Measurements from ENCODE around the gene POLQ. TPM values are rescaled to one million over a fixed set of nuclear protein-coding genes. Genes with fewer than 3 reads are reported as not detected.

POLQ gene
- total and polyA plus RNA-seq, 4 donors, result 0.10 to 13.2 (median 0.22) TPM

- H3K4me3 ChIP-seq (ENCODE audit: low read depth in 1 of 3, low read length in 3 of 3), result no peak overlapping the region
- no peaks in the 10 kb centered on the region for H3K9me3 ChIP-seq (ENCODE audit: control insufficient read depth in 4 of 4, low read length in 3 of 4)
- H3K4me1 ChIP-seq (ENCODE audit: control insufficient read depth in 4 of 4, insufficient read depth in 4 of 4, low read length in 3 of 4), result no peaks in the 10 kb centered on the region
- no peak overlapping the region for H3K9ac ChIP-seq (ENCODE audit: low read depth in 1 of 2, low read length in 2 of 2)
- 95% methylated on average over 5 of the region's 5 CpGs for WGBS
- H3K27me3 ChIP-seq (ENCODE audit: control insufficient read depth in 4 of 4, insufficient read depth in 4 of 4, low read length in 3 of 4), result no peaks in the 10 kb centered on the region
- H3K36me3 ChIP-seq (ENCODE audit: control insufficient read depth in 4 of 4, insufficient read depth in 3 of 4, low read depth in 1 of 4, low read length in 3 of 4), result no peaks in the 10 kb centered on the region
- DNase-seq (ENCODE audit: low spot score), result no peak
- no peak overlapping the region for H3K27ac ChIP-seq (ENCODE audit: low read depth in 1 of 2, low read length in 2 of 2)
- TF ChIP-seq ATF3 (IDR thresholded peaks at IDR 0.05) (no peak), REST (IDR thresholded peaks at IDR 0.05) (no peak), JUND (IDR thresholded peaks at IDR 0.05) (no peak)
Observed at GRCh38 chr3:121557426-121557934, 11.7 kb upstream of the POLQ start.

GRCh38 chr3:121552797-121553196, 7.0 kb upstream of the POLQ start:
- no peaks in the 10 kb centered on the region for H3K9me3 ChIP-seq (ENCODE audit: control insufficient read depth in 4 of 4, low read length in 3 of 4)

More at GRCh38 chr3:121552797-121553196, 7.0 kb upstream of the POLQ start:
- WGBS, result 88% methylated on average over 3 of the region's 3 CpGs
- H3K36me3 ChIP-seq (ENCODE audit: control insufficient read depth in 4 of 4, insufficient read depth in 3 of 4, low read depth in 1 of 4, low read length in 3 of 4), result no peaks in the 10 kb centered on the region
- no peak overlapping the region for H3K9ac ChIP-seq (ENCODE audit: low read depth in 1 of 2, low read length in 2 of 2)
- H3K4me1 ChIP-seq (ENCODE audit: control insufficient read depth in 4 of 4, insufficient read depth in 4 of 4, low read length in 3 of 4), result no peaks in the 10 kb centered on the region
- H3K27me3 ChIP-seq (ENCODE audit: control insufficient read depth in 4 of 4, insufficient read depth in 4 of 4, low read length in 3 of 4), result no peaks in the 10 kb centered on the region
- TF ChIP-seq FOXA2 (IDR thresholded peaks at IDR 0.05), result no peak
- no peak for TF ChIP-seq CTCF (IDR thresholded peaks at IDR 0.05; ENCODE audit: low read depth, low read length, missing input control)
- TF ChIP-seq MAX (IDR thresholded peaks at IDR 0.05), result no peak
- TF ChIP-seq HNF4A (conservative IDR thresholded peaks at IDR 0.05), result no peak
- TF ChIP-seq RXRA (IDR thresholded peaks at IDR 0.05), result no peak
- no peak for TF ChIP-seq ZBTB33 (IDR thresholded peaks at IDR 0.05)
- no peak for TF ChIP-seq ATF3 (IDR thresholded peaks at IDR 0.05)
- TF ChIP-seq EGR1 (IDR thresholded peaks at IDR 0.05; ENCODE audit: low read depth in 2 of 2), result no peak
- TF ChIP-seq NR2F2 (IDR thresholded peaks at IDR 0.05), result no peak
- TF ChIP-seq YY1 (IDR thresholded peaks at IDR 0.05), result no peak
- no peak for TF ChIP-seq JUND (IDR thresholded peaks at IDR 0.05)
- TF ChIP-seq TAF1 (conservative IDR thresholded peaks at IDR 0.05), result no peak
- no peak for TF ChIP-seq REST (IDR thresholded peaks at IDR 0.05)
- TF ChIP-seq GABPA (IDR thresholded peaks at IDR 0.05 in 1 of 2, conservative IDR thresholded peaks at IDR 0.05 in 1 of 2), result no peak
- TF ChIP-seq HNF4G (IDR thresholded peaks at IDR 0.05), result no peak
- no peak for TF ChIP-seq SP1 (IDR thresholded peaks at IDR 0.05)
- TF ChIP-seq RAD21 (IDR thresholded peaks at IDR 0.05), result no peak
- TF ChIP-seq FOXA1 (IDR thresholded peaks at IDR 0.05), result no peak
- no peak for DNase-seq (ENCODE audit: low spot score)
- no peak overlapping the region for H3K27ac ChIP-seq (ENCODE audit: low read depth in 1 of 2, low read length in 2 of 2)
- no peak overlapping the region for H3K4me3 ChIP-seq (ENCODE audit: low read depth in 1 of 3, low read length in 3 of 3)
